ENCODE results near the gene EML5. TPM values are rescaled to one million over a fixed set of nuclear protein-coding genes. Genes with fewer than 3 reads are reported as not detected.

Gene EML5
- polyA plus RNA-seq, 5 donors = 1.3 to 2.5 (median 1.8) TPM

DNA sequence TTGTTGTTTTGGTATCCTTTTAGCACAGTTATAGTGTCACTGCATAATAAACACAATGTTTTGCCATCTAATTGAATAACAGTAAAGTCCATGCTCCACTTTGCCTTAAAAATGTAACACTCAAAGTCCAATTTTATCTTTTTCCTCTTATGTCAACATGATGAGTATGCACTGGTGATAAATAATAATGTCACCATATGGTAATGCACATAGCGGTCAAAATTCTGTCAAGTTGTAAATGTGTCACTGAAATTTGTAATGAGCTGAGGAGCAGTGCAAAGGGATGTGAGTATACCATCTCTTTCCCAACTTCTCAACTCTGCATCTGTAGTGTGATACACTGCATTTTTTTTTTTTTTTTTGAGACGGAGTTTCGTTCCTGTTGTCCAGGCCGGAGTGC lies 65.7 kb downstream of the EML5 start:
- DNase-seq = no peak

DNA sequence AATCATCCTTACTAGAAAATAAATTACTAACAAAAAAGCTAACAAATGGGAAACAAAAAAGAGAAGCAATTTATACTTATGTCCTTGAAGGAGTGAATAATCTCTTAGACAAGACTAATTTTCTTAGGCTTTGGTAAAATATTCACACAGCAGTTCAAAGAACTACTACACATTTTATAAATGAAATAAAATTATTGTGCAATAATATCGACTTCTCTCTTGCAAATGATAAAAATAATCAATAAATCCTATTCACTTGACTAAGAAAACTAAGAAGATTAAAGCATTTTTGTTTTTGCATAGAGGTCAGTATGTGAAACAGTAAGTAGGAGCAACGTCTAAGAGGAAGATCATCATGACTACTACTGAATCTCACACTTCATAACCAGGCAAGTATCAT lies 82.0 kb downstream of the EML5 start:
- no peak for DNase-seq

DNA sequence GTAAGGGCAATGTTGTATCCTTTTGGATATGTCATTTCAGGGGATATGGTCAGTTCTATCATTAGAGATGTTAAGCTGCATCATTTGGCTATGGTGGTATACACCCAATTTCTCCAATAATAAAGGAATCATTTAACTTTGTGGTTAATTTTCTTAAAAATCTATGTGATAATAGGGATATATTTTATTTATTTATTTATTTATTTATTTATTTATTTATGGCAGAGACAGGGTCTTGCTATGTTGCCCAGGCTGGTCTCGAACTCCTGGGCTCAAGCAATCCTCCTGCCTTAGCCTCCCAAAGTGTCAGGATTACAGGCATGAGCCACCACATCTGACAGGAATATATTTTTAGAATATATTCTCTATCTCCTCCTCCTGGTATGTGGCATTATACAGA lies 85.7 kb downstream of the EML5 start:
- no peak for DNase-seq

DNA sequence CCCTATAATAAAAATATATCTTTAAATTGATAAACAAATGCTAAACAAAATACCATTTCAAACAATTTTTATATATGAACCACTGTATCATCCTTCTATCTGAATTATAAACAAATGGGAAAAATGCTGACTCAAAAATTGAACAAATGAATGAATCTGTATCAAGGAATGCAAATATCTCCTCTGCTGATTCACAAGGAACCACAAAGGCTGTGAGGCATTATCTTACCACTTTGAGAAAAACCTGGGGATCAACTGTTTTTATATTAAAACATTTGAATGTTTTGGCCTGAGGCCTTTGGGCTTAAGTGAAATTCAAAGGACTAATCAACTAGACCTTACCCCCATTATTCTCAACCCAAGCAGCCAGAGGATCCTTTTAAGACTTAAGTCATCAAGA lies 86.3 kb downstream of the EML5 start:
- DNase-seq = no peak

DNA sequence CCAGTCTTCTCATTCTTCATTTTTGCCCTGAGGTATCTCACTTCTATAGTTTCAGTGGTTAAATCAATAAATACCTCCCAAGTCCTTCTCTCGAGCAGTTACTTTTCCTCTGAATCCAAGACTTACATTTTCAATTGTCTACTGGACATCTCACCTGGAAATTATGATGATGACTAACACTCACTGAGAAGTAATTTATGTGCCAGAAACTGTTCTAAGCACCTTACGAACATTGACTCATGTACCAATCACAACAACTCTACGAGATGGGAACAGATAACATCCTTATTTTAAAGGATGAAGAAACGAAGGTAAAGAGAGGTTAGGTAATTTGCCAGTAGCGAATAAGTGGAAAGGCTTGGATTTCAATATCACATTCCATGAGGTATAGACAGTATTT lies 94.1 kb downstream of the EML5 start:
- no peak for DNase-seq

DNA sequence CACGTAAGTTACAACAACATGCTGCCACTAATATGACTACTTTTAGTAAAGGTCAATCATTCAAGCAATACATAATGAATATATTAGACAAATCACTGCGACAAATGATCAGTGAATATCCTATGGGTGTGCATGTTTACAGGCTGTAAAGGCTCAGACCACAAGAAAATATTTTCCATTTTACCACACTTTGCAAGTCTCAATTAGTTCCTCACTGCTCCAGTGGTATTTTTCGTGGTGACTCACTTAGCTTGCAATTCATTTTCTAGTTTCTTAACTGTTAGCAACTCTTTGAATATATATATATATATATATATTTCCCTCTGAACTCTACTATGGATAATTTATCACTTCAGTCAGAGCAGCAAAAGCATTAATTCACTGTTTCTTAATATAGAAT lies 96.9 kb downstream of the EML5 start:
- no peak for DNase-seq

DNA sequence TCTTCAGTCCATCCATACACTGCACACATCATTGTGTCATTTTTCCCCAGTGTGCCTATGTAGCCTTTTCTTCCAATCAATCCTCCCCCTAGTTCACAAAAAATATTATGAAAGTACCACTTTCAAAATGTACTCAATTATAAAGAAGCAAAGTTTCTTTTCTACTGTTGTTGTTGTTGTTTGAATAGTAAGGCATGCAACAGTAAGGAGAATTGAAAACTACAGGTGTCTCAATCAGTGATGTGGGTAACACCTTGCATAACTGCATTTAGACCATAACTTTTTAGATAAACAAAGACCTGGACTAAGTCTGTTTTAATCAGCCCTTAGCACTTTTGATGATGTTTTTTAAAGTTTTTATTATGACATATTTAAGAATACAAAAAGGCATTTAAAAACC lies 104.4 kb downstream of the EML5 start:
- DNase-seq = no peak

DNA sequence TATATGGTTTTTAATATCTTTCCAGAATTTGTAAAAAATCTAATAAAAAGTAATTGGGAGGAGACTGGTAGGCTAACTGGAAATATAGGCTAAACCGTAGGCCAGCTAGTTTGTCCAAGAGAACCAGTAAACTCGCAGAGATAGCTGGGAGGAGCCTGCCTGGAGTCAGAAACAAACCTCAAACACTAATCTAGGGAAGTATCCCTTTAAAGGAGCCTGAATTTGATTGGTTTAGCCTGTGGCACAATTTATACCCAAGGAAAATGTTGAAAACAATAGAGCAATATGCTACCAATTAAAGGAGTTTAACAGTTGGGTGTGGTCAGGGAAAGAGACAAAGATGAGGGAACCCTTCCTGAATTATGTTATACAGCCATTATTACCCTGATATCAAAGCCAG lies 109.6 kb downstream of the EML5 start:
- DNase-seq = no peak

DNA sequence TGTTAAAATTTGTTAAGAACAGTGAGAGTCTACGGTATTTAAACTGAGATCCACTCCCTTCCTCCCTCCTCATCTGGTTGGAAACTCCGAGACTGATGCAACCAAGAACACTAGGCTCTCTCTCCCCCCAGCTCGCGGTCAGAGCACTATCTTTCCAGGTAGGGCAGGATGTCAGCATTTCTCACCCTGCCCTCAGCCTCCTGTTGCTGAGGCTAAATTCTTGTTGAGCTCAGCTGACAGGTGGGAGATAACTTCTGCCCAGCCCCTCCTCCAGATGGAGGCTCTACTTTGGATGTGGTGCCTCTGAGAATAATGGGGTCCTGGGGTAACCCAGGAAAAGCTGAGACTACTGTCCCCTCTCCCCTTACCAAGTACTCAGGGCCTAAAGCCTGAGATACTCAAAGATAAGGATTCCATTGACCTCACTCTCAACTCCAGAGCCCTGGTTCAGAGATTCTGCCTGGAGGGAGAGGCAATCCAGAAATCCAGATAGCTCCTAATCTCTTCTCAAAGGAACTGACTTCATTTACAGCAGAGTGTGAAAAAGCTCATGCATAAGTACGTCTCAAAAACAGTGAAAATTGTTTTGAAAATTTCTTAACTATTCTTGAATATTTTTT lies 110.1 kb downstream of the EML5 start:
- DNase-seq = no peak

DNA sequence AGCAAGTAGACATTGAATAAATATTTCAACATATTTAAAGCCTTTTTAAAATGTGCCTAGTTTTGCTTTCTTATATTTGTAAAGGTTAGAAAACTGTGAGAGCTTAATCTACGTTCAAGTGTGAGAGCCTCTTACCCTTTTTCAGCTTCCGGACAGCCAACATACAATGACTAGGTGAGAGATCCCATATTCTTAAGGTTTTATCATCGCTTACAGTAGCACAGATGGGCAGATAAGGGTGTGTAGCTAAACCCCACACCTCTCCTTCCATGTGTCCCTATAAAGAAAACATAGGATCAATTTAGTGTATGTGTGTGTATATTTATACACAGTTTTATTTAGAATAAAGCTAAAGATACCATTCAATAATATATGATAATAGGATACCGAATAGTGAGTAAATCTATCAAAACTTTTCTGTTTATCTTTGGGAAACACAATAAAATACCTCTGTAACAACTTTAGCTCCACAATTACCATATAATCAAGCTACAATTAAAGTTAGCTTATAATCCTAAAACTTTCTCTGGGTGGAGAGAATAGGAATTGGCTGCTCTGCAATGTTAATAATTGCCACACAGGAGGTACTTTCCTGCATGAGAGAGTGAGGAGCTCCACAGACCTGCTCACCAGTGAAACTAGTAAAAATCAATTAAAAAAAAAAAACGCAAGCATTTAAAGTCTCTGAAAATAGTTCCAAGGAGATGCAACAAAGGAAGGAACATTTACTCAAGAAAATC lies 110.8 kb downstream of the EML5 start:
- no peak for DNase-seq

DNA sequence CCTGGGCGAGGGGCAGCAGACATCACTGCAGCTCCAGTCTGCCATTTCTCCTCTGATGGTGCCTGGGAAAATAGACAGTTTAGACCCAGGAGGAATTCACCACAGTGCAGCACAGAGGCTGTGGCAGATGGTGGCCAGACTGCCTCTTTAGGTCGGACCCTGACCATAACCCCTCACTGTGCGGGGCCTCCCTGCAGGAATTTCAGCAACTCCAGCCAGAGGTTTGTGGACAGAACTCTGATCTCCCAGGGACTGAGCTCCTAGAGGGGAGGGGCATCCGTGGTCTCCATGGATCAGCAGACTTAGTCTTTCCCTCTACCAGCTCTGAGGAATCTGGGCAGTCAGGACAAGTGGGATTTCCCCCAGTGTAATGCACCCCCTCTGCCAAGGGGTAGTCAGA lies 123.4 kb downstream of the EML5 start:
- no peak for DNase-seq

DNA sequence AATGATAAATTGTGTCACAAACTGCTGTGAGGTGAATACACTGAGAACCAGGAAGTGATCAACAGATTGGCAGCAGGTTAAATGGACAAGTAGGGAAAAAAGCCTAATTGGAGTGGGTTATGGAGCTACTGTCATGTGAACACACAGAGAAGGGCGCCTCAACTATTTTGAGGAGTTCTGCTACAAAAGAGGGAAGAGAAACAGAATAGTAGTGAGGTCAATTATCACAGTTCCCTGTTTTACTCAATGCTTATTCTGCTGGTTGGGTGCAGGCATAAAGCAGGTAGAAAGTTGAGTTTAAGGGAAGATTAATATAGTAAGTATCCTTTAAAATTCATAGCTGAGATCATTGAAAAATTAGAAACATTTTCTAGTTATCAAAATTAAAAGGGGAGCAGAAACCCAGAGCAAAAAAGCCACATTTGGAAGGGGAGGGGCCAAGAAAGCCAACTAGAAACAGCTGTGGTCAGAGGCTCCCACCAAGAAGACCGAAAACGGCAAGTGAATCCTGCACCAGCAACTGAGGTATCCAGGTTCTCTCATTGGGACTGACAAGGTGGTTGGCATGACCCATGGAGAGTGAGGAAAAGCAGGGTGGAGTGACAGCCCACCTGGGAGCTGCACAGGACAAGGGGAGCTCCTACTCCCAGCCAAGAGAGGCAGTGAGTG lies 124.2 kb downstream of the EML5 start:
- DNase-seq = no peak

DNA sequence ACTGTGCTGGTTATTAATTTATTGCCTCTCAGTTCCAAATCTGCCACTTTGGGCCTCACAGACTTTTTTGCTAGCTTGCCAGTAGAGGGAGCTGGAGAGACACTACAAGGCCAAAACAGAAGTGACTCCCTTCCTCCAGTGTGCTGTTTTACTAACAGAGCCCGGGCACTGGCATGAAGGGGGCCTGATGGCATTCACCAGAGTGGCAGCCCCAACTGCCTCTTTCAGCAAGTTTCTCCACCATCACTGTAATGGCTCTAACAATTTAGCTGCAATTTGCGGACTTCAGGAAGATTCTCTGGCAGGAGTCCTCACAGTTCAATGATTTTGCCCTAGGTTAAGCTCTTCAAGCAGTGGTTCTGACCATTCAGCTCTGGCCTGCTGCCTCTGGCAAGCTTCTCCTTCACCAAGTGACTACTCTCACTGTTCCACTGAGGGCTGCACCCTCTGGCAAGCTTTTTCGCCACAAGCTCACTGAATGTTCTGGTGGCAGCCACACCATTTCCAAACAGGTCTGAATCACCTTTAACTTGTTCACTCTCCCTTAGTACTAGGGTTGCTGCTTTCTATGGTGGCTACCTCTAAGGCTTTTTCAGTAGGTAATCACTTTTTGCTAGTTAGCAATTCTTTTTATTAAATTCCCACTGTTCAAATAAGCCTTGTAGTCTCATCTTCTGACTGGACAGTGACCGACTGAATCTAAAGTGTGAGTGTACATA lies 125.0 kb downstream of the EML5 start:
- peak; percentile 46 to 62 for DNase-seq

DNA sequence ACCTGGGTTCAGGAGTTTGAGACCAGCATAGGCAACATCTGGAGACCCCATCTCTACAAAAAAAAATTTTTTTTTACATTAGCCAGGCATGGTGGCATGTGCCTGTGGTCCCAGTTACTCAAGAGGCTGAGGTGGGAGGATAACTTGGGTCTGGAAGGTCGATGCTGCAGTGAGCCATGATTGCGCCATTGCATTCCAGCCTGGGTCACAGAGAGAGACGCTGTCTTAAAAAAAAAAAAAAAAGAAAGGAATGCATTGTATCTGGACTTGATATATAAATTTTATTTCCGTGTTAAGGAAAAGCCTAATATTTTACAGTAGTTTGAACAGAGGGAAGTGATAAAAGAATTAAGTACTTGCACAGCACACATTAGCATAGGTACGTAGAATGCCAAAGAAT lies 132.7 kb downstream of the EML5 start:
- no peak for DNase-seq

DNA sequence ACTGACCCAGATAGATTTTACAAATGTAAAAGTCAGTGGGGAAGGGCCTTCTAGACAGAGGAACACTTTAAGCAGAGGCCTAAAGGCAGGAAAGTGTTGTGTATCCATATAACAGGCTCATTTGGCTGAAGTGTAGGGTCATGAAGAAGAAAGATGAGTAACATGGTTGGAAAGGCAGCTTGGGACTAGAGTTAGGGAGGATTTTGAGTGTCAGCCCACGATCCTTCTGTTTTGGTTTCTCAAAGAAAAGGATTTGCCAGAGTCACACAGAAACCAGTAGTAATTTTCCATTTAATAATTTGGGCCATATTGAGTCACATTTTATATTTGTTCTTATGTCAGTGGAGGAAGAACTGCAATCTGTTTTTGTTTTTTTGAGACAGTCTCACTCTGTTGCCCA lies 153.5 kb downstream of the EML5 start:
- DNase-seq = no peak

DNA sequence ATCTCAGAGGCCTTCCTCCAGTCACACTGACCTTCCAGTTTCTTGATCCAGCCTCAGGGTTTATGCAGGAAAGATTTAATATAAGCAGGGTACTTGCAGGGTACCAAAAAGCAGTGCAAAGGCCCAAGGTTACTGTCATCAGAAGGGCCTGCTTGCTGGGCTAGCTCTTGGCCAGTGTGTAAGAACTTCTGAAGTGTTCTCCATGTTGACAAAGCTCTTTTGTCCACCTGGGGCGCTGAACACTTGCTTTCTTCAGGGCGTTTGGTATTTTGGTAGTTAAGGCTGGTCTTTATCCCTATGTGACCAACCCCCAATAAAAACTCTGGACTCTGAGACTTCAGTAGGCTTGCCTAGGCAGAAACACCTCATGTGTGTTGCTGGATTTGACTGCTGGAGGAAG lies 160.2 kb downstream of the EML5 start:
- DNase-seq = no peak

DNA sequence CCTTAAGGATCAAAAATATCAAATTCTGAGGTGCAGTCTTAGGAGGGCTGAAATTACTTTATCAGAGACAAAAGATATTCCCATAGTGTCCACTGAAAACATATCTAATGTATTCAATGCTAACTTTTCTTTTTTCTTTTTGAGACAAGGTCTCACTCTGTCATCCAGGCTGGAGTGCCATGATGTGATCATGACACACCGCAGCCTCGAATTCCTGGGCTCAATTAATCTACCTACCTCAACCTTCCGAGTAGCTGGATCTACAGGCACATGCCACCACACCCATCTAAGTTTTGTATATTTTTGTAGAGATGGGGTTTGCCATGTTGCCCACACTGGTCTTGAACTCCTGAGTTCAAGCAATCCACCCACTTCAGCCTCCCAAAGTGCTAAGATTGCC lies 161.7 kb downstream of the EML5 start:
- DNase-seq = no peak

DNA sequence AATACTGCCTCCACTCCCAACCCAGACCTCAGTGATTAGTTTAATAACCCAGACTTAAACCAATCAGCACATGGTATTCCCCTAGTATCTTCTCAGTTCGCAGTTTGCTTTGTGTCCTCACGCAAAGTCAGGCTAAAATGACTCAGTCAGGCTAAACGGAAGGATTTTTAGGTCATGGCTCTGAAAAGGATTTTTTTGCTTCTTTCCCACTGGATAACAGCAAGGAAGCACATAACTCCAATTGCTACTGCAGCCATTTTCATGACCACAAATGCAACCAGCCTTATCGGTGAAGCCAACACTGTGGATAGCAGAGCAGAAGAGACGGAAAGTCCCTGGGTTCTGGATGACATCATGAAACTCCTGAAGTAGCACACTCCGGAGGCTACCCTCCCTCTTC lies 162.2 kb downstream of the EML5 start:
- no peak for DNase-seq

DNA sequence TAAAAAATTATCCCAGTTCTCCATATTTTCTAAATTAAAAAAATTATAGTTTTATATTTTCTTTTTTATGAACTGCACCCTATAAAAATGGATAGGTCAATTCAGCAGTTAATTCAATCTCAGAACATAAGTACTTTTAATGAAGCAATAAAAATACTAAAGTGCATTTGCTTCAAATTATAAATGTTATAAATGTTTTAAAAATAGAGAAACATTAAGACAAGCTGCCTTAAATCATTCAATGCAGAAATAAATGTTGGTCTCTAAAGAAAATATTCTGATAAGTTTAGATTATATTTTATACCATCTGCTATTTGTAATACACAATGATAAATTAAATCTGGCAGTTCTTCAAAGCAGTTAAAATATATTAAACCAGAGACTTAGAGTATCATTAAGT lies 164.3 kb downstream of the EML5 start:
- DNase-seq = no peak

DNA sequence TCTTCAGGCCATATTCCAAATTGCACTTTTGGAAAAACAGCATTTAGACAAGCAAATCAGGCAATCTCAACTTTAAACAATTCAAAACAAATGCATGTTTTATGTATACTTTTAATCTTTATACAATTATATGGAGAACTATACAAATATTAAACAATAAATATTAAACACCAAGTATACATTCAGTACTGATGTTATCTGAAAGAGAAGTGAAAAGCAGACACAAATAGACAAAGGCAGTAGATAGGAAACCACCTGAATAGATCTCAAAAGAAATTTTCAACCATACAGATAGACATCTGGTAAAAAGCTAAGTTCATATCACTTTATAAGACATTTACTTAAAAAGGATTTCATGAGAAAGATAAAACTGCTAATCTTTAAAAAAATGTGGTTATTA lies 164.7 kb downstream of the EML5 start:
- no peak for DNase-seq

DNA sequence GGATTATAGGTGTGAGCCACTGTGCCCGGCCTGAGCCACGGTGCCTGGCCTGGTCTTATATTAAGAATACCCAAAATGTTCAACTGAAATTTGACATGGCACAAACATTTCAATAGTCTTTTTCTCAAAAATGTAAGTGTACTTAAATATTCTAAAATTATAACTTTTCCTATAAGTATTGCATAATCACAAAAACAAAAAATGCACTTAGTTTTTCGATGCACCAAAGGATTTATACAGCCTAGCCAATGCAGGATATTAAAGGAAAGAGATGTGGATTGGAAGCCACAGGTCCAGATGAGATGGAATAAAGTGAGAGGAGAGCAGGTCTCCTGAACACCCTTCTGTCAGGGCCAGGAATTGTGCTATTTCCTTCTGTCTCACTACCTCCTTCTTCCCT lies 167.1 kb downstream of the EML5 start:
- no peak for DNase-seq

DNA sequence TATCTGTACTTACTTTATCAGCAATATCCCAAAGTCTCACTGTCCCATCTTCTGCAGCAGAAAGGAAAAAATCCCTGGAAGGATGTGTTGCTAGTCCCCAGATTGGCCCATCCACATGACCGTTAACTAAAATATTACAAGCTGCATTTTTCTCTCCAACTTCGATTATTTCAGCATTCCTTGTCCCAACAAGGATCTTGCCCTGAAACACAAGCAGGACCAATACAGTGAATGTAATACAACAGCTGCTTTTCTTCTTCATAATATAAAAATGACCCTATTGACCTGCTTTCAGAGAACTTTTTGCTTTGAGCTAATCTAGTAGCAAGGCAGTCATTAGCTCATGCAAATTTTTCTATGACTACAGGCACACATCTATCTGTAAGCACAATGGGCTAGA lies 171.7 kb downstream of the EML5 start:
- DNase-seq = no peak

DNA sequence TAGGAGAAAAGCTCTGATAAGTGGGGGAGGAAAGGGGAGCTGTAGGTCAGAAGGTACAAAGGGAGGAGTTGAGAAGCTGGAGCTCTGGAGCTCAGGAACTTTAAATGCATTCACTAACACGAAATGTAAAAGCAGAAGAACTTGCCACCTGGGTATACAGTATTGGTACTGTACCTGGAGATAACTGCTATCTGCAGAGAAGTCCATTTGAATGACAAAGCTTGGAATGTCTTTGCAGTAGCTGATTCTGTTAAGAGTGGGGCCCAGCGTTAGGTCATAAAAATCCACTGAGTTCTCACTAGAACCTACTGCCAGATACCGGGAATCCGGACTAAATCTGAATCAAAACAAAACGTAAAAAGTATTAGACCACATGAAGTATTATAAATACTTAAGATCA lies 174.3 kb downstream of the EML5 start:
- DNase-seq = no peak
